ENCODE data around the gene FGF19. TPM values are rescaled to one million over a fixed set of nuclear protein-coding genes. Genes with fewer than 3 reads are reported as not detected.

The FGF19 gene
- total RNA-seq, 1 donor from 2014 or later: 3.5 TPM

DNA sequence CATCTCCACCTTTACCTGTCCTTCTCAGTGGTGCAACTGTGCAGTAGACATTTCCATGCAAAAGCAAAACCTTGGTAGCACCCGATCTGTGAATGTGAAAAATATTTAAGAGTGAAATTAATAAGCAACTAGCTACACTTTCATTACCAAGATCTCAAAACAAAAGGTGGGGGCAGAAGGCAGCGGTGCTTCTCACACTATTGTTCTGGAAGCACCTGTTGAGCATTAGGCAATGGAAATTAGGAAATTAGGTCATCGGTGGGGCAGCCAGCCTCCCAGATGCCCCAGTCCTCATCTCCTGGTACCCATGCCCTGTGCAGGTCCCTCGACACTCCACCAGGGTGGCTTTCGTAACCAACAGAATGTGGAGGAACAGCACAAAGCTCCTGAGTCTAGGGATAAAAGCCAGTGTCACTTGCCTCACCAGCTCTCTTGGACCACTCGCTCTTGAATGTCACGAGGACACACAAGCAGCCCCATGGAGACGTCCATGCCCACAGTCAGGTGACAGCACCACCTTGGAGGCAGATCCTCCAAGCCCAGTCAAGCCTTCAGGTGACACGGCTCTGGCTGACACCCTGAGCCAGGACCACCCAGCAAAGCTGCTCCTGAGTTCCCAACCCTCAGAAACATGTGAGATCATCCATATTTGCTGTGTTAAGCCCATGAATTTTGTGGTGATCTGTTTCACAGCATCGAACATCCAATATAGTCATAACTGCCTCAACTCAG is 31.9 kb downstream of the FGF19 start:
- no peak overlapping the region for H3K27ac Mint-ChIP-seq
- TF ChIP-seq, protein P1, sequence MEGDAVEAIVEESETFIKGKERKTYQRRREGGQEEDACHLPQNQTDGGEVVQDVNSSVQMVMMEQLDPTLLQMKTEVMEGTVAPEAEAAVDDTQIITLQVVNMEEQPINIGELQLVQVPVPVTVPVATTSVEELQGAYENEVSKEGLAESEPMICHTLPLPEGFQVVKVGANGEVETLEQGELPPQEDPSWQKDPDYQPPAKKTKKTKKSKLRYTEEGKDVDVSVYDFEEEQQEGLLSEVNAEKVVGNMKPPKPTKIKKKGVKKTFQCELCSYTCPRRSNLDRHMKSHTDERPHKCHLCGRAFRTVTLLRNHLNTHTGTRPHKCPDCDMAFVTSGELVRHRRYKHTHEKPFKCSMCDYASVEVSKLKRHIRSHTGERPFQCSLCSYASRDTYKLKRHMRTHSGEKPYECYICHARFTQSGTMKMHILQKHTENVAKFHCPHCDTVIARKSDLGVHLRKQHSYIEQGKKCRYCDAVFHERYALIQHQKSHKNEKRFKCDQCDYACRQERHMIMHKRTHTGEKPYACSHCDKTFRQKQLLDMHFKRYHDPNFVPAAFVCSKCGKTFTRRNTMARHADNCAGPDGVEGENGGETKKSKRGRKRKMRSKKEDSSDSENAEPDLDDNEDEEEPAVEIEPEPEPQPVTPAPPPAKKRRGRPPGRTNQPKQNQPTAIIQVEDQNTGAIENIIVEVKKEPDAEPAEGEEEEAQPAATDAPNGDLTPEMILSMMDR (conservative IDR thresholded peaks at IDR 0.05): no peak
- H3K4me3 Mint-ChIP-seq: peak overlapping the region; percentile 36
- no peak for DNase-seq (ENCODE audit: extremely low spot score, unreplicated experiment)
- no peaks in the 10 kb centered on the region for H3K27me3 Mint-ChIP-seq
- H3K4me1 Mint-ChIP-seq (ENCODE audit: unreplicated experiment): peaks cover 23% of the 10 kb centered on the region
- H3K36me3 Mint-ChIP-seq: peaks cover 12% of the 10 kb centered on the region
- H3K9me3 Mint-ChIP-seq: no peaks in the 10 kb centered on the region

DNA sequence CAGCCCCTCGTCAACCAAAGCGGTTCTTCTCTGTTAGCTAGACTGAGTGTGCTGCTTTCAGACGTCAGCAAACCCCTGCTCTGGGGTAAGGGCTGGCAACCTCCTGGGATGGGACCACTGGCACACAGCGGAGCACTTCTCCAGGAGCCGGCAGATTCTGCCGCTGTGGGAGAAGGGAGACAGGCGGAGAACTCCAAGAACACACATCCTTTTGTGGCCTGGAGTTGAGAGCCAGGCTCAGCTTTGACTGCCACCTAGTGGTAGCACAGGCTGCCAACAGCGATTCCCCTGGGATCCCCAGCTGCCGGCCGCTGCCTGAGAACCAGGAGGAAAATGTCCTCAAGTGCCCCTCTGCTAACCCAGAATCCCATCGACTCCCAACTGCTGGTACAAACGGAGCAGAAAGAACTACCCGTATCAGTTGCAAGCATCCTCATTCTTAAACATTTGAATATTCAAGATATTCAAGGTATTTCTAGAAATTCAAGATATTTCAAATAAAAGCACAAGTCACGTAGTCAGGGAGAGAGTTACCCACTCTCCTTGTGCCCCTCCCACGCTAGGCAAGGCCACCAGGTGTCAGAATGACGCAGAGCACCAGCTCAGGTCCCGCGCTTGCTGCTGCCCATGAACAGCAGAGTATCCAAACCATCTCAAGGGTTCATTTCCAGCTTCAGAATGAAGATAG is 33.5 kb downstream of the FGF19 start:
- peak; percentile 87 for DNase-seq (ENCODE audit: extremely low spot score, unreplicated experiment)
- TF ChIP-seq, protein P1 (conservative IDR thresholded peaks at IDR 0.05): peak; percentile 98
- peaks cover 20% of the 10 kb centered on the region for H3K4me1 Mint-ChIP-seq (ENCODE audit: unreplicated experiment)
- no peaks in the 10 kb centered on the region for H3K9me3 Mint-ChIP-seq
- H3K27ac Mint-ChIP-seq: peak overlapping the region; percentile 73
- H3K27me3 Mint-ChIP-seq: no peaks in the 10 kb centered on the region
- peaks cover 12% of the 10 kb centered on the region for H3K36me3 Mint-ChIP-seq
- peak overlapping the region; percentile 73 for H3K4me3 Mint-ChIP-seq

DNA sequence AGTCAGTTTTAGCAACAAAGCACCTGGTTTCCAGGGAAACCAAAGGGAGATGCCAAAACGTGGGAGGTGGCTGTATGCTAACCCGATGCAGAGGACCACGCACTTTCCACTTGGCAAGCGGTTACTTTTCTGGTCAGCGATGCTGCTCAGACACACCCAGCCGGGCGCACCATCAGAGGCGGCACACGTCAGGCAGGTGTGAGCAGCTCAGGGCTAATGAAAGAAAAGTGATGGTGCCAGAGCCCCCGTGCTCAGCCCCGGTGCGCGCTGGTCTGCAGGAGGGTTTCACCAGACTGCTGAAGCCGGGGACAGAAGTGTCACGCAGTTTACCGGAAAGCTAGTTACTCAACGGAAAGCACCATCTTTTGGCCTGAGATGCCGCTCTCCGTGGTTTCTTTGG is 34.3 kb downstream of the FGF19 start:
- H3K27ac Mint-ChIP-seq: no peak overlapping the region
- peaks cover 12% of the 10 kb centered on the region for H3K36me3 Mint-ChIP-seq
- no peak overlapping the region for H3K4me3 Mint-ChIP-seq
- no peaks in the 10 kb centered on the region for H3K27me3 Mint-ChIP-seq
- no peaks in the 10 kb centered on the region for H3K9me3 Mint-ChIP-seq
- peaks cover 18% of the 10 kb centered on the region for H3K4me1 Mint-ChIP-seq (ENCODE audit: unreplicated experiment)
- TF ChIP-seq, protein P1 (conservative IDR thresholded peaks at IDR 0.05): no peak
- no peak for DNase-seq (ENCODE audit: extremely low spot score, unreplicated experiment)

DNA sequence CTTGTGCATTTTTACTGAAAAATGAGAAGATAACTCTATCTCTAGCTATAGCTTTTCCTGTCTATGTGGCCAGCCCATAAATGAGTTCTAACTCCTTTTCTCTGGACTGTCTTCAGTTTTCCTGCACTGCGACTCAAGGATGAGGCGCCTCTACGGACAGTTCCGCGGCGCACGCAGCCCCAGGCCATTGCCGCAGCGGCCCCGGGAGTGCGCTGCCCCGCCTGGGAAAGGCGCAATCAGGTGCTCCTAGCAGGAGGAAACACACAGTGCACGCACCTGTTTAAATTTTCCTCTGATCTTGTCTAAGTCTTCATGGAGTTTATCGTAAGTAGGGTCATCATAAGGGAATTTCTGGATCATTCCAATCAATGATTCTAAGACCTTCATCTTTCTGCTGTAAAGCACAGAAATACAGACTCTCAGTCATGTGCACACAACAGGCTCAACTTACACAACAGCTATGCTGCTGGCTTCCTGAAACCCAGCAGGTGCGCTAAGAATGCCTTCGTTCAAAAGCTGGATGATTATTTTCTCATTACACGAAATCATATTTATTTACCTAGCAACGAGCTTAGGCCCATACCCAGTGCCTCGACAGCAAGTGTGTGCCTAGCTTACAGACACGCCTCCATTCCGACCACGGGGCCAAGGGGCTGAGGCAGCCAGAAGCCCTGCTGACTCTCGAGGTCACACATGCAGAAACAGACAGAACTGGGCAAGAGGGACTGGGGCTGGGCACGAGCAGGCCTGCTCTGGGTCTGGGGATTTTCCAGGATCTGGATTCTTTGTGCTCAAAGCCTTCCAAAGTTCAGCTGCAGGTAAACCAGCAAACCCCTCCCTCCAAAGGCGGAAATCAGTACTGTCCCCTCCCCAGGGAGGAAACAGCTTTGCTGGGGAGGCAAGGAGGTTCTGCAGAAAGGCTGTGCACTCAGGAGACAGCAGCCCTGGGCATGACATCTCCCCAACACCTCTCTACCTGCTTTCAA is 35.9 kb downstream of the FGF19 start:
- Mint-ChIP-seq H3K9me3 (no peaks in the 10 kb centered on the region), H3K27ac (peak overlapping the region; percentile 16), H3K36me3 (peaks cover 11% of the 10 kb centered on the region), H3K4me3 (no peak overlapping the region), H3K4me1 (ENCODE audit: unreplicated experiment) (peaks cover 14% of the 10 kb centered on the region), H3K27me3 (no peaks in the 10 kb centered on the region)
- TF ChIP-seq, protein P1 (conservative IDR thresholded peaks at IDR 0.05): no peak
- no peak for DNase-seq (ENCODE audit: extremely low spot score, unreplicated experiment)

DNA sequence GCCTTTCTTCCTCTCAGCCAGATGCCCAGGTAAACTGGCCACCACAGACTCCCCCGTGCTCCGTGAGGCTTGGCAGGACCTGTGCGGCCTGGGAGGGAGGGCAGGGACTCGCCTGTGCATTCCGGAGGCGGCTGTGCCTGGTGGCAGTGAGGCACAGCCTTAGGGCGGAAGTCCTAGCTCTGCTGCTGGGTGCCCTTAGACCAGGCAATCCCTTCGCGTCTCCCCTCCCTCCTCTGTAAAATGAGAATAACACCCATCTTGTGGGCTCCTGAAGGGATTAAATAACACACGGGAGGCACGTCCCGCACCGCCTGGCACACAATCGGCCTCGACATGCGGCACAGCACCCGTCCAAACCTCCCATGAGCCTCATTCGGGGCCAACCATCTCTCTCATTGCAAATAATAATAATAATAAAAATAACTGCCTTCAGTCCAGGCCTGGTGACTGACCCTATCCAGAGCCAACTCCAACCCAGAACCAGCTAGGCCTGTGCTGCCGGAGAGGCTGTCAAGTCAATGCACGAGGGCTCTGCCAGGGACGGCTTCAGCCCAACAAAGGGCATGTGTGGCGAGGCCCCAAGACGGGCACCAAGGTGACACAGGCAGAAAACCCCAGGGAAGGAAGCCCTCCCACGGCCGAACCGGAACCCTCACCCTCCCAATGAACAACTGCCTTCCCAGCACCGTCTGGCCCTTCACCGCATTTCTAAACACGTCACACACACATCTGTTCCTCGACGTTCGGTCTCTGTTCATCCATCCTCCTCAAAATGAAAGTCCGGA is 36.9 kb downstream of the FGF19 start:
- Mint-ChIP-seq H3K4me1 (ENCODE audit: unreplicated experiment) (peaks cover 14% of the 10 kb centered on the region), H3K27me3 (no peaks in the 10 kb centered on the region), H3K36me3 (peaks cover 11% of the 10 kb centered on the region), H3K9me3 (no peaks in the 10 kb centered on the region), H3K4me3 (no peak overlapping the region), H3K27ac (no peak overlapping the region)
- TF ChIP-seq, protein P1 (conservative IDR thresholded peaks at IDR 0.05): no peak
- no peak for DNase-seq (ENCODE audit: extremely low spot score, unreplicated experiment)
